ENCODE measurements around the gene KLHL29. TPM values are rescaled to one million over a fixed set of nuclear protein-coding genes. Genes with fewer than 3 reads are reported as not detected.

The KLHL29 gene
- total and polyA plus RNA-seq, 2 donors: 5.7 to 8.7 TPM

DNA sequence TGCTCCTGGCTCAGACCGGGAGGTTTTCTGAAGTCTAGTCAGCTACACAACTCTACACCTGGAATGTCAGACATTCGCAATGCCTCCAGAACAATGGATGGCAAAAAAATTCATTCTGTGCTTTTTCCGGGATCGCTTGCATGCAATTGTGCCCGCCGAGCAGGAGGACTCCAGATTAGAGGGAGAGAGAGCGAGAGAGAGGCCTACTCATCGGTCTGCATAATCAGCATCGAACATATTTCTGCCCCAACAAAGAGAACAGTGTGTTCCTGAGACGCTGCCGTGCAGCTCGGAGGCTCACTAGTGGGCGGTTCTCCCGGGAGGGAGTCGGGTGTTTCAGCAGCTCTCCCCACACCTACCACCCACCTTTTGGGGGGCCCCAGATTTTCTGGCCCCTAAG, 117.1 kb downstream of the KLHL29 start:
- WGBS: 89% methylated on average over 15 of the region's 15 CpGs
- no peaks in the 10 kb centered on the region for H3K36me3 ChIP-seq (ENCODE audit: insufficient read depth)
- H3K4me3 ChIP-seq (ENCODE audit: low read depth, low read length): no peak overlapping the region
- H3K27ac ChIP-seq (ENCODE audit: low read depth): no peak overlapping the region
- DNase-seq (ENCODE audit: extremely low spot score): no peak
- no peaks in the 10 kb centered on the region for H3K4me1 ChIP-seq (ENCODE audit: insufficient read depth)

DNA sequence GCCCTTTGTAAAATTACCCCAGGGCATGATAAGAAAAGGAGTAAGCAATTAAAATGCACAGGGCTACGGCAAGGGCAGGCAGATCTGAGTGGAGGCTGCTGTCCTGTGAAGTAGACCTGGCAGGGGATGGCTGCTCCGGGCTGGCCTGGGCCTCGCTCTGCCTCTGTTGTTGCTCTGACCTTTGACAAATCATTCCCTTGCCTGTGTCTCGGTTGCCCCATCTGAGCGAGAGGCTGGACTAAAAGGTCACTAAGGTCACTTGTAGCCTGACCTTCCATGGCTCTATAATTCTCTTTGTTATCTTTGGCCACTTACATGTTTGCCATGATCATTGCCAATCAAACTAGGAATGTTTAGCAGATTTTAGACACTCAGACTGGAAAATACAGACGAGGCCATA, 118.1 kb downstream of the KLHL29 start:
- Histone ChIP-seq H3K27ac (ENCODE audit: low read depth) (no peak overlapping the region), H3K4me3 (ENCODE audit: low read depth, low read length) (no peak overlapping the region), H3K4me1 (ENCODE audit: insufficient read depth) (no peaks in the 10 kb centered on the region), H3K36me3 (ENCODE audit: insufficient read depth) (no peaks in the 10 kb centered on the region)
- no peak for DNase-seq (ENCODE audit: extremely low spot score)
- 87% methylated on average over 6 of the region's 6 CpGs for WGBS

- no peaks in the 10 kb centered on the region for H3K4me1 ChIP-seq (ENCODE audit: insufficient read depth)
- WGBS: 76% methylated on average over 7 of the region's 7 CpGs
- H3K36me3 ChIP-seq (ENCODE audit: insufficient read depth): no peaks in the 10 kb centered on the region
- no peak for DNase-seq (ENCODE audit: extremely low spot score)
- no peak overlapping the region for H3K27ac ChIP-seq (ENCODE audit: low read depth)
- no peak overlapping the region for H3K4me3 ChIP-seq (ENCODE audit: low read depth, low read length)
Measured at GRCh38 chr2:23503682-23504081, 118.7 kb downstream of the KLHL29 start.

DNA sequence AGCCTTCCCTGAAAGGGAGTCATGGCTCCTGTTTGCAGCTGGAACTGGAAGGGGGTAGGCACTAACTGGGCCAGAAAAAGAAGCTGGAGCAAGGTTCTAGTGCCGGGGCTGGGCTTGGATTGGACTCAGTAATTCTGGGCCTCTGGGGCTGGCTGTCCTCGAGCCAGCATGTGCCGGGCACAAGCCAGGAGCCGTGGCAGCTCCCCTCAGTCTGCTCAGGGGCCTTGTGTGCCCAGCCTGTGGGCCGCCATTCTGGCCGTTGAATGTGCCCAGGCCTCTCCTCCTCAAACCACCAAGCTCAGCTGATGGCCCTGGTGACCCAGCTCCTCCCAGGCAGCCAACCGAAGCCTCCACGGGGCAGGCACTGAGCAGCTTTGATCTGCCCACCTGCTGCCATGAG, 119.6 kb downstream of the KLHL29 start:
- no peak overlapping the region for H3K27ac ChIP-seq (ENCODE audit: low read depth)
- WGBS: 94% methylated on average over 8 of the region's 8 CpGs
- H3K36me3 ChIP-seq (ENCODE audit: insufficient read depth): no peaks in the 10 kb centered on the region
- no peak overlapping the region for H3K4me3 ChIP-seq (ENCODE audit: low read depth, low read length)
- no peak for DNase-seq (ENCODE audit: extremely low spot score)
- H3K4me1 ChIP-seq (ENCODE audit: insufficient read depth): no peaks in the 10 kb centered on the region

- 96% methylated on average over 9 of the region's 9 CpGs for WGBS
- DNase-seq (ENCODE audit: extremely low spot score): no peak
Measured at GRCh38 chr2:23505218-23505983, 120.4 kb downstream of the KLHL29 start.

GRCh38 chr2:23505984-23506380, 121.0 kb downstream of the KLHL29 start:
- no peak overlapping the region for H3K27ac ChIP-seq (ENCODE audit: low read depth)
- 84% methylated on average over 10 of the region's 10 CpGs for WGBS
- H3K36me3 ChIP-seq (ENCODE audit: insufficient read depth): no peaks in the 10 kb centered on the region
- H3K4me1 ChIP-seq (ENCODE audit: insufficient read depth): no peaks in the 10 kb centered on the region
- no peak for DNase-seq (ENCODE audit: extremely low spot score)
- H3K4me3 ChIP-seq (ENCODE audit: low read depth, low read length): no peak overlapping the region

More at GRCh38 chr2:23505218-23505983, 120.4 kb downstream of the KLHL29 start:
- H3K36me3 ChIP-seq (ENCODE audit: insufficient read depth): no peaks in the 10 kb centered on the region
- no peak overlapping the region for H3K27ac ChIP-seq (ENCODE audit: low read depth)
- H3K4me3 ChIP-seq (ENCODE audit: low read depth, low read length): no peak overlapping the region
- no peaks in the 10 kb centered on the region for H3K4me1 ChIP-seq (ENCODE audit: insufficient read depth)

DNA sequence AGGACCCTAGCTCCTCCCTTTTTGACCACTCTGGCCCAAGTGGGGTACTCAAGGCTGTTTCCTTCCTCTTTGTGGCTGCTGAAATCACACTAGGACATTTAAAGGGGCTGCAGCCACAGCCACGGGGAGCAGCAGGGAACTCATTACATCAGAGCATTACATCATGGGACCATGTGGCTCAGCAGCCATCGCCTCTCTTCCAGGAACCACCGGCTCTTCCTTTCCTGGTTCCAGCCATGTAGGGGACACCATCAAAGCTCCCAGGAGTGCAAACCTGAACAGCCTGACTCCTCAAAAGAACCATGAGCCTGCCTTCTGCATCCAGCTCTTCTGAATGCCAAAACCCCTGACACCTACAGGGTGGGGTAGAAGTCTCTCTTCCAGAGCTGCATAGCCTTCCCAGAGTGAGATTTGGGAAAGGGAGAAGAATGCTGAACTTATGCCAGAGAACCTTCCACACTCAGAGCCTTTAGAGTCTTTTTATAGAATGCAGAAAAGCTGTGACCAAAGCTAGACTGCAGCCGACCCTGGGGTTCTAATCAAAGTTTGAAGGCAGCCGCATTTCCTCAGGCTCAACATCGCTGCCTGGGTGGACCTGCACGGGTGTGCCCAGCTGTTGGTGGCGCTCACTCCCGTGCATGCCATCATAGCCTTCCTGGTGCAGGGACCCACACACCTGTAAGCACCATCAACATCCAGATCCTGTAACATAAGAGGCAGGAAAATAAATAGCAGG, 121.7 kb downstream of the KLHL29 start:
- H3K4me3 ChIP-seq (ENCODE audit: low read depth, low read length): no peak overlapping the region
- H3K27ac ChIP-seq (ENCODE audit: low read depth): no peak overlapping the region
- H3K36me3 ChIP-seq (ENCODE audit: insufficient read depth): no peaks in the 10 kb centered on the region
- 45% methylated on average over 9 of the region's 9 CpGs for WGBS
- no peak for DNase-seq (ENCODE audit: extremely low spot score)
- H3K4me1 ChIP-seq (ENCODE audit: insufficient read depth): no peaks in the 10 kb centered on the region

- Histone ChIP-seq H3K4me3 (ENCODE audit: low read depth, low read length) (no peak overlapping the region), H3K36me3 (ENCODE audit: insufficient read depth) (no peaks in the 10 kb centered on the region), H3K4me1 (ENCODE audit: insufficient read depth) (no peaks in the 10 kb centered on the region), H3K27ac (ENCODE audit: low read depth) (no peak overlapping the region)
- DNase-seq (ENCODE audit: extremely low spot score): no peak
- WGBS: 93% methylated on average over 15 of the region's 15 CpGs
Measured at GRCh38 chr2:23507267-23508065, 122.5 kb downstream of the KLHL29 start.

DNA sequence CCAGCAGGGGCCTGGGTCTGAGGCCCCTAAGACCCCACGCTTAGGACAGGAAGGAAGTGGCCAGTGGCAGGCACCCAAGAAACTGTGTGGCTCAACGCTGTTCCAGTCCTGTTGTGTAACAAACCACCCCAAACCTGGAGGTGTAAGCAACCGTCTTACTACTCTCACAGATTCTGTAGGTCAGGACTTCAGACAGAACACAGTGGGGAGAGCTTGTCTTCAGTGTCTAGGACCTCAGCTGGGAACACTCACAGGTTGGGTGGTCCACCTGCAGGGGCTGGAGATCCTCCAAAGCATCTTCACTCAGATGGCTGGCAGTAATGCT, 123.0 kb downstream of the KLHL29 start:
- no peak overlapping the region for H3K27ac ChIP-seq (ENCODE audit: low read depth)
- H3K4me3 ChIP-seq (ENCODE audit: low read depth, low read length): no peak overlapping the region
- no peaks in the 10 kb centered on the region for H3K36me3 ChIP-seq (ENCODE audit: insufficient read depth)
- 79% methylated on average over 3 of the region's 3 CpGs for WGBS
- no peak for DNase-seq (ENCODE audit: extremely low spot score)
- no peaks in the 10 kb centered on the region for H3K4me1 ChIP-seq (ENCODE audit: insufficient read depth)

GRCh38 chr2:23509103-23509502, 124.1 kb downstream of the KLHL29 start:
- H3K4me1 ChIP-seq (ENCODE audit: insufficient read depth): no peaks in the 10 kb centered on the region
- H3K36me3 ChIP-seq (ENCODE audit: insufficient read depth): no peaks in the 10 kb centered on the region
- 97% methylated on average over 6 of the region's 6 CpGs for WGBS
- H3K27ac ChIP-seq (ENCODE audit: low read depth): no peak overlapping the region
- no peak overlapping the region for H3K4me3 ChIP-seq (ENCODE audit: low read depth, low read length)
- no peak for DNase-seq (ENCODE audit: extremely low spot score)

DNA sequence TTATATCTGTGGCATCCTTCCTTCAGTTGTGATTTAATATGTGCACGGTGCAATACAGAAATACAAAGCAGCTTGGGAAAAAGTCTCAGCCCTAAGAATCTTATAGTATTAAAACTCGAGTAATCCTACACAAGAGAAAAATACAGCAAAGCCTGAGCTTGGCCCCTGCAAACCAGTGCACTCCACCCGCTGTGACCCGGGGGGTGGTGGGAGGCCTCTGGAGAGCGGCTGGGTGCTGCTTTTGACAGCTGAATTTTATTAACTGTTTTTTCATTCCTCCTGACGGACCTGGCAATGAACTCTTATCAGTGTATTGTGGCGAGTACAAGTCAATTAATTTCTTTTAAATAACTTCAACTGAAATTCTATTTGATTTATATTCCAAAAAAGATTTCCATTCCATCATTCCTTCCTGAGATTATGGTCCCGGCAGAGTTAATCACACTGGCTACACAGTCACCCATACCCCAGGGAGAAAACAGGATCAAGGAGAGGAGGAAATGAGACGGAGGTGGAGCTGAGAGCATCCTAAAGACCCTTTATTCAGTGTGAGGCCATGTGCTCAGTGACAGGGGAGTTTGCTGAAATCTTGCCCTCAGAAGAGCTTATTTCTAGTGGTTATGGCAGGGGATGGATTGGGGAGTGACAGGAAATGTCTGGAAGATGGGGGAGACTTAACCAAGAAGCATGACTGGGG, 124.8 kb downstream of the KLHL29 start:
- Histone ChIP-seq H3K36me3 (ENCODE audit: insufficient read depth) (no peaks in the 10 kb centered on the region), H3K4me1 (ENCODE audit: insufficient read depth) (no peaks in the 10 kb centered on the region), H3K4me3 (ENCODE audit: low read depth, low read length) (no peak overlapping the region), H3K27ac (ENCODE audit: low read depth) (no peak overlapping the region)
- no peak for DNase-seq (ENCODE audit: extremely low spot score)
- WGBS: 84% methylated on average over 9 of the region's 9 CpGs

DNA sequence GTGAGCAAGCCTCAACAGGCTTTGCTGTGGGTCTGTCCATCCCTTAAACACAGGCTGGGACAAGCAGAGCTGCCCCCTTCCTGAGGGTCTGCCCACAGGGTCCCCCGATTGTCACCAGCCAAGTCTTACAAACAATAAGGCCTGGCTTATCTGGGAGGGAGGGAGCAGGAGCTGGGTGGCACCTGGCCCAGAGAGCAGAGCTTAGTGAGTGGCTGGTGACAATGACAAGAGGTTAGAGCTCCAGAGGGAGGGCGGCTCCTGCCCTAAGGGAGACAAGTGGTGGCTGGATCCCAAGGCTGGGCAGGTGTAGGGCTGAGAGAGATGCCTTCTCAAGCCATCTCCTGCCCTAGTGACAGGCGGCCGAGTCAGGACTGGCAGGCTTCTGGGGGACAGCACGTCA, 125.5 kb downstream of the KLHL29 start:
- DNase-seq (ENCODE audit: extremely low spot score): no peak
- Histone ChIP-seq H3K4me3 (ENCODE audit: low read depth, low read length) (no peak overlapping the region), H3K4me1 (ENCODE audit: insufficient read depth) (no peaks in the 10 kb centered on the region), H3K27ac (ENCODE audit: low read depth) (no peak overlapping the region), H3K36me3 (ENCODE audit: insufficient read depth) (no peaks in the 10 kb centered on the region)
- 91% methylated on average over 5 of the region's 5 CpGs for WGBS

DNA sequence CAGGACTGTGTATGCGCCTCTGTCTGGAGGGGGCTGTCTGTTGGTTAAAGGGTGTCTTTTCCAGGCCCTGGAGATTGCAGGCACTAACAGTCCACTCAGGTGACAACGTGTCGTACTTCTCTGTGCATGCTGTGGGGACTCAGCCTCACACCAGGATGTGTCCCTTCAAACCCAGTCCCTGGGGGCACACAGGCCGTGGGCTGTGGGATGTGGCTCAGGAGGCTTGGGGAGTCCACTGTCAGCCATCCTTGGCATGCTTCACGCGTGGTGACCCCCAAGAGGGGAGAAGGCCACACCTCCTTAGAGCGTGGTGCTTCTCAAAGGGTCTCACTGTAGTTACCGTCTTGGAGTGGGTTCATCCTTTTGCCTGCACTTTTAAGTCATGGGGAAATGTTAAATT, 127.8 kb downstream of the KLHL29 start:
- WGBS: 90% methylated on average over 8 of the region's 8 CpGs
- no peak for DNase-seq (ENCODE audit: extremely low spot score)
- Histone ChIP-seq H3K27ac (ENCODE audit: low read depth) (no peak overlapping the region), H3K4me1 (ENCODE audit: insufficient read depth) (no peaks in the 10 kb centered on the region), H3K4me3 (ENCODE audit: low read depth, low read length) (no peak overlapping the region), H3K36me3 (ENCODE audit: insufficient read depth) (no peaks in the 10 kb centered on the region)

Measured in urinary bladder (tissue), 4 donors.